Naive B cell (primary cell): Measurements from ENCODE around the gene NT5DC2. TPM values are rescaled to one million over a fixed set of nuclear protein-coding genes. Genes with fewer than 3 reads are reported as not detected.
A peak's percentile ranks its signal among the peaks of the same experiment; 100 is the strongest.

Experiments used
- ATAC-seq, 2 donors: fragments of 150-1000 bp; cut with Tn5 transposase; 2 replicates each; pipeline ENCODE4 v1.10.0; 2021; ENCODE audit warnings: low read depth in 2 of 2, mild to moderate bottlenecking in 2 of 2, moderate library complexity in 2 of 2
- DNase-seq: peaks from one replicate; pipeline ENCODE4 v3.0.0; 2022
- H3K27ac Mint-ChIP-seq, 6 donors: one replicate each; pipeline ENCODE4 v1.8.0; 2020 to 2022; ENCODE audit warnings: mild to moderate bottlenecking in 6 of 6, mixed read lengths in 6 of 6, moderate library complexity in 5 of 6, inconsistent platforms in 2 of 6
- H3K27me3 Mint-ChIP-seq, 3 donors: one replicate each; pipeline ENCODE4 v1.8.0; 2021 to 2022; ENCODE audit warnings: mixed read lengths in 3 of 3, mild to moderate bottlenecking in 1 of 3
- H3K36me3 Mint-ChIP-seq, 2 donors: one replicate each; pipeline ENCODE4 v1.8.0; 2020 to 2022; ENCODE audit warnings: mixed read lengths in 2 of 2, inconsistent platforms in 1 of 2, mild to moderate bottlenecking in 1 of 2
- H3K4me1 Mint-ChIP-seq, 3 donors: one replicate each; pipeline ENCODE4 v1.8.0; 2020 to 2022; ENCODE audit warnings: mixed read lengths in 3 of 3, inconsistent platforms in 1 of 3, mild to moderate bottlenecking in 1 of 3, moderate library complexity in 1 of 3
- H3K4me3 Mint-ChIP-seq, 8 donors: one replicate each; pipeline ENCODE4 v1.8.0; 2020 to 2022; ENCODE audit warnings: mild to moderate bottlenecking in 8 of 8, mixed read lengths in 8 of 8, moderate library complexity in 8 of 8, inconsistent platforms in 2 of 8
- H3K9me3 Mint-ChIP-seq, 7 donors: one replicate each; pipeline ENCODE4 v1.8.0; 2020 to 2022; ENCODE audit warnings: mixed read lengths in 7 of 7, mild to moderate bottlenecking in 5 of 7, inconsistent platforms in 2 of 7, moderate library complexity in 1 of 7
- polyA plus RNA-seq, 6 donors: library from polyadenylated mRNA; unstranded; fragments of 300-500 nt; fragmentation: Illumina TruSeq; gene quantifications; one replicate each; pipeline ENCODE4 v1.2.3, GENCODE V29; 2021; ENCODE audit warnings: low read depth in 6 of 6

Gene NT5DC2
- polyA plus RNA-seq, 6 donors from 2014 or later, result 0.13 to 0.86 TPM; not detected in 4

DNA sequence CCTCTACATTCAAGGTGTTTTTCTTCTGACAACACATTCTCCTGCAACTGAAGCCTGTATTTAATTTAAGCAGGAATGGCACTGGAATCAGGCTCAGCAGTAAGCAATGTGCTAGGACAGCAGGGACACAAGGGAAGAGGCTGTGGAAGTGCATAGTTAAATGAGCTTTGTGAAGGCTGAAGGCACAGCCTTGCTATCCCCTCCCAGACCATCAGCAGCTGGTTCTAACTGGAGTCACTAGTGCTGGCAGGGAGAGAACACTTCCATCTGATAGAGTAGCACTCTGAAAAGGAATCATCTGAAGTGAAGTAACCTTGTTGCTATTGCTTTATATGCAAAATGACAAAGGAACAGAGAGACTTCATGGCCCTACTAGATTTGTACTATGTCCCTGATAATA lies 17.5 kb upstream of the NT5DC2 start:
- peaks cover 0 to 5% (median 0%) of the 10 kb centered on the region in 3 donors for H3K4me1 Mint-ChIP-seq
- DNase-seq (no peak), ATAC-seq (no peak)
- H3K27ac Mint-ChIP-seq, result peak overlapping the region in 2 of 6 donors; percentile 24 to 32
- no peaks in the 10 kb centered on the region for H3K27me3 Mint-ChIP-seq
- no peak overlapping the region for H3K4me3 Mint-ChIP-seq
- no peaks in the 10 kb centered on the region for H3K9me3 Mint-ChIP-seq
- H3K36me3 Mint-ChIP-seq, result peaks cover 4 to 7% of the 10 kb centered on the region in 2 donors

DNA sequence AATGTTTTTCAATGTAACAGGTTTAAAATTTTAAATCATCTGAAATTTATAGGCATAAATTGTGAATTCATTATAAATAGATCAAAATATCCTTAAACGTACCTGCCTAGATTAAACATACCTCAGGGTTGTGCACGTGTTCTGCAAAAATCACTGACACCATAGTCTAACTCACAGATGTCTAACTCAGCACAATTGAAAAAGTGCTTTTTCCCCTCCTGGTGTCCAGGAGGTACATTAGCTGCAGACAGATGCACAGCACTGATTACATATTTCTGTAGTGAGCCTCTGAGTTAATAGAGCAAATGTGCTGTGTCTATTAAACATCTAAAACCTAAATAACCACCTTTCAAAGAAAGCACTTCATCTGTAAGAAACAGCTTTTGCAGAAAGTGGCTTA lies 13.5 kb upstream of the NT5DC2 start:
- no peak overlapping the region for H3K4me3 Mint-ChIP-seq
- DNase-seq (no peak), ATAC-seq (no peak)
- no peaks in the 10 kb centered on the region for H3K9me3 Mint-ChIP-seq
- no peaks in the 10 kb centered on the region for H3K27me3 Mint-ChIP-seq
- H3K36me3 Mint-ChIP-seq, result no peaks in the 10 kb centered on the region
- H3K27ac Mint-ChIP-seq, result no peak overlapping the region
- H3K4me1 Mint-ChIP-seq, result peaks cover 0 to 8% (median 0%) of the 10 kb centered on the region in 3 donors

DNA sequence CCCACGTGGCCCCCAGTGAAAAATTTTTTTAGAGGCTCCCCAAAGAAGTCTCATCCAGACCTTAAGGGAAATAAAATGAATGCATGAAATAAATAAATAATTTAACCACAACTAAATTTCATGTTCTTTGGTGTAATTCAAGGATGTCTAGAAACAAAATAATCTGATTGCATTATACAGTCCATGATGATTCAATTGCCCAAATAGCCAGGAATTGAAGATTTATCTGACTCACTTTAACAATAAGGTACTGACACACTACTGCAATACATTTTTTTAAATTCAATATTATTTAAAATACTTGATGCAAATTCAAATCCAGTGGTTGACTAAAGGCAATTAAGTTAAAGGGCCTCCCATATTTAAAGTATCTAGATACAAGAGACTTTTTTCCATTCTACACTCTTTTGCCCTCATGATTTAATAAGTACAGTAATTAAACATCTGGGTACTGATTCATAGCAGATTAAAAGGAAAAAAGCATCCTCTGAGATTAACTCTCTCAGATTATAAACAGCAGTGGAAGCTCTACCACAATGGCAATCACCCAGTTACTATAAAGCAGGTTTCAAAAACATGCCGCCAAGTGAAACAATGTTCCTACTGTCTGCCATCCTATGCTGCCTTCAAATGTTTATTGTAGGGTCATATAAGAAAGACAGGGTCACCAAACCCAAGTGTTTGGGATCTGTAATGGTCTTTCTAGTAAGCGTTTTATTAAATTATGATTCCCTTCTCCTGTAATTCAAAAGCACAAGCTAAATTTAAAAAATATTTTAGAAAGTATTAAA lies 12.6 kb upstream of the NT5DC2 start:
- ATAC-seq (no peak), DNase-seq (no peak)
- Mint-ChIP-seq H3K9me3 (no peaks in the 10 kb centered on the region), H3K4me1 (peaks cover 0 to 11% (median 0%) of the 10 kb centered on the region in 3 donors), H3K4me3 (no peak overlapping the region), H3K36me3 (no peaks in the 10 kb centered on the region), H3K27ac (peak overlapping the region in 3 of 6 donors; percentile 5 to 37 (median 24)), H3K27me3 (no peaks in the 10 kb centered on the region)

DNA sequence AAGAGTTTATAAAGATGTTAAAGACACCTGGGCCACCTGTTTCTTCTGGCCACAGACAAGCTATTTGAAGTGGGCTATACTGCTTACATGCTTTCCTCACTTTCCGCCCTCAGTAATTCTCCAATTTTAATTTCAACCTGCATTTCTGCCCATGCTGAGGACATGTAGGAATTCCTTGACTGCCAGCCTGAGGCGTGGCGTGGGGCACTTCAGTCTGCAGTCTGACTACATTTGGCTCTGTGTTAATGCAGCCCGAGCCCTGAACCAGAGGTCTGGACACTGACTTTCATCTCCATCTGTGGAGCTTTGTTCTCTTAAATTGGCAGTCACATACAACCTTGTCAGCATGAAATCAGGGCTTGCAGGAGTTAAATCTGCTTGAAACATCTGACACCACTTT lies 11.3 kb upstream of the NT5DC2 start:
- ATAC-seq, result no peak
- no peaks in the 10 kb centered on the region for H3K9me3 Mint-ChIP-seq
- no peaks in the 10 kb centered on the region for H3K36me3 Mint-ChIP-seq
- DNase-seq, result no peak
- peaks cover 0 to 11% (median 0%) of the 10 kb centered on the region in 3 donors for H3K4me1 Mint-ChIP-seq
- peak overlapping the region in 1 of 6 donors; percentile 86 for H3K27ac Mint-ChIP-seq
- no peak overlapping the region for H3K4me3 Mint-ChIP-seq
- no peaks in the 10 kb centered on the region for H3K27me3 Mint-ChIP-seq

DNA sequence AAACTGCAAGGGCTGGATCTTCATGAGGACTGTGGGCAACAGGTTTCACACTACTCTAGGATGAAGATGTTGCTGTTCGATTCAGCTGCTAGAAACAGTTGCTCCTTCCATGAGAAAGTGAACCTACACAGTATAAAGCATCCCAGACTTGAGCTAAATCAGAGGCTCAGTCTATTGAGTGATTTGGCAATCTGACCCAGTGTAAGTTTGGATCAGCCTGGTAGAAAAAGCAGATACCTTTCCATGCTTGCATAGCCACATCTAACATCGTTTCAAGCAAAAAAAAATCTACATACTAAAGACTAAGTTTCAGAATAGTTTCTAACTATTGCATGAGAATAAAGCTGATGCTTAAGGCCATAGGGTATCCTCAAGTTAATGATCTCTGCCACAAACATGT lies 7.4 kb upstream of the NT5DC2 start:
- Mint-ChIP-seq H3K9me3 (no peaks in the 10 kb centered on the region), H3K4me1 (peaks cover 23 to 42% (median 34%) of the 10 kb centered on the region in 3 donors), H3K27ac (peak overlapping the region in 1 of 6 donors; percentile 72), H3K36me3 (peaks cover 0 to 7% of the 10 kb centered on the region in 2 donors), H3K27me3 (no peaks in the 10 kb centered on the region), H3K4me3 (peak overlapping the region in 1 of 8 donors; percentile 57)
- ATAC-seq, result no peak
- no peak for DNase-seq

DNA sequence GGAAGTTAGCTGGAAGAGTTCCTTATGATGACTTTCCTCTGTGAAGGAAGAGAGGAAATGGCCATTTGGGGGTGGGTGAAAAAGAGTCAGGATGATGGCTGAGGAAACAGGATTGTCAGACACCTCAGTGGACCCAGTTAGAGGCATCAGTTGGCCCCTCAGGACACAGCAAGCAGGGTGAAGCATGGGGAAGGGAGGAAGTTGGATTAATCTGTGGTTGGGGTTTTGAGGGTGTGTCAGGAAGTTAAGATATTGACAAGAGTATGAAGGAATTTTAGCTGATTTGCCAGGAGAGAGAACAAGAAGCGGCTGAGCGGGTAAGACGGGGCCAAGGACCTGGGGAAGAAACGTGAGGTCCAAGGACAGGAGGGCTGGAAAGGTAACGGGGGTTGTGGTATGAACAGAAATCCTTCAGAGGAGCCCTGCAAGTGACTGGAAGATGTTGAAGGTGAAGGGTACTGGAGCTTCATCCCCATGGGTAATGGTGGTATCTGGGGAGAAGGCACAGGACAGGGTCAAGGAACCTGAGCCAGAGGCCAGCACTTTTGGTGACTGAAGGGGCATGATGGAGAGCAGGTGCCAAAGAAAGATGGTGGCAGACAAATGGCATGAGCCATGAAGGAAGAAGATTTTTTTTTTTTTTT lies 5.5 kb upstream of the NT5DC2 start:
- no peak for DNase-seq
- H3K36me3 Mint-ChIP-seq, result peaks cover 0 to 7% of the 10 kb centered on the region in 2 donors
- H3K4me1 Mint-ChIP-seq, result peaks cover 27 to 49% (median 42%) of the 10 kb centered on the region in 3 donors
- H3K4me3 Mint-ChIP-seq, result peak overlapping the region in 4 of 8 donors; percentile 5 to 92 (median 32)
- no peak for ATAC-seq
- H3K27me3 Mint-ChIP-seq, result no peaks in the 10 kb centered on the region
- H3K27ac Mint-ChIP-seq, result peak overlapping the region in 5 of 6 donors; percentile 1 to 97 (median 90)
- no peaks in the 10 kb centered on the region for H3K9me3 Mint-ChIP-seq

DNA sequence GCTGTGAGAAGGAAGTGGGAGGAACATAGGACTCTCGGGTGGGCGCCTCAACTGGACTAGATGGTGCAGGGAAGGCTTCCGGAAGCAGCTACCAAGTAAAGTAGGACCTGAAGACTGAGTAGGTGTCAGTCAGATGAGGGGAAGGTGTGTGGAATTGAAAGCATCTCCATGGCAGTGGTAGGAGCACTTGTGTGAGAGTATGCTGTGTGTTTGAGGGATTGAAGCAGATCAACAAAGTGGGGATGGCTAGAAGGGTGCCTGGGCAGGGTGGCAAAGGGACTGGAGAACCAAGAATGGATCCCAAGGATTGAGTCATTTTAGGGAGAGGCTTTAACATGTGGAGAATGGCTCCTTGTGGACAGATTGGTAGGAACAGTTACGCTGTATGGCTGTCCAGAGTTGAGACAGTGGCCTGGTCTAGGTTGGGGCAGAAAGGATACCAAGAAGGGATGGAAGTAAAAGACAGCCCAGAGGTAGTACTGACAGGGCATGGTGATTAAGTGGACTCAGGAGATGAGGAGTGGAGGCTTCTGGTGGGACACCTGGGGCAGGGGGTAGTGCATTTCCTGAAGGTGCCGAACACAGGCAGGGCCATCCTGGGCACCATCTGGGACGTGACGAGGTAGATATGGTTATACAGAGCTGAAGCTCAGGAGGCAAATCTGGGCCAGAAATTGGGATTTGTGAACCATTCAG lies 4.2 kb upstream of the NT5DC2 start:
- peak overlapping the region; percentile 15 to 100 (median 100) for H3K27ac Mint-ChIP-seq
- H3K9me3 Mint-ChIP-seq, result no peaks in the 10 kb centered on the region
- peaks cover 0 to 7% of the 10 kb centered on the region in 2 donors for H3K36me3 Mint-ChIP-seq
- H3K27me3 Mint-ChIP-seq, result no peaks in the 10 kb centered on the region
- ATAC-seq, result no peak
- DNase-seq, result no peak
- peaks cover 27 to 45% (median 43%) of the 10 kb centered on the region in 3 donors for H3K4me1 Mint-ChIP-seq
- H3K4me3 Mint-ChIP-seq, result peak overlapping the region; percentile 92 to 100 (median 97)

DNA sequence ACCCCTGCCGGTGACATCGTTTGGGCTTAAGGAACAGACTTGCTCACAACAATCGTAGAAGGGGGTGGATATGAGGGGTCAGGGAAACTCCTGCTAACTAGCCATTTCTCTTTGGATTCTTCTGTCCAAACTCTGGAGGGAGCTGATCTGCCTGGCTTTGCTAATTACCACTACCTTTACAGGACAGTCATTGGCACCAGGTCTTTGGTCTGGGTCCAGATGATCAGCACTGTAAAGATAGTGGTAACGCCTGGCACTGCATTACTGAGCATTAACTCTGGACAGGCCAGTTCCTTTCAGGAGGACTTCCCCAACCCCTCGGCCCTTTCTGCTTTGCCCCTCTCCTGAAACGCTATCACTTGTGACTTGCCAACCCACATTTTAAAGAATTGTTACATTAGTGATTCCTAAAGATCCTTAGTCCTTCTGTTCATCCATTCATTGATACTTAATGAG lies 3.5 kb upstream of the NT5DC2 start:
- no peak for ATAC-seq
- no peaks in the 10 kb centered on the region for H3K9me3 Mint-ChIP-seq
- DNase-seq, result no peak
- H3K4me3 Mint-ChIP-seq, result peak overlapping the region; percentile 92 to 100 (median 97)
- peaks cover 0 to 6% (median 0%) of the 10 kb centered on the region in 3 donors for H3K27me3 Mint-ChIP-seq
- H3K27ac Mint-ChIP-seq, result peak overlapping the region; percentile 97 to 100 (median 100)
- H3K36me3 Mint-ChIP-seq, result peaks cover 0 to 7% of the 10 kb centered on the region in 2 donors
- H3K4me1 Mint-ChIP-seq, result peaks cover 33 to 50% (median 50%) of the 10 kb centered on the region in 3 donors

DNA sequence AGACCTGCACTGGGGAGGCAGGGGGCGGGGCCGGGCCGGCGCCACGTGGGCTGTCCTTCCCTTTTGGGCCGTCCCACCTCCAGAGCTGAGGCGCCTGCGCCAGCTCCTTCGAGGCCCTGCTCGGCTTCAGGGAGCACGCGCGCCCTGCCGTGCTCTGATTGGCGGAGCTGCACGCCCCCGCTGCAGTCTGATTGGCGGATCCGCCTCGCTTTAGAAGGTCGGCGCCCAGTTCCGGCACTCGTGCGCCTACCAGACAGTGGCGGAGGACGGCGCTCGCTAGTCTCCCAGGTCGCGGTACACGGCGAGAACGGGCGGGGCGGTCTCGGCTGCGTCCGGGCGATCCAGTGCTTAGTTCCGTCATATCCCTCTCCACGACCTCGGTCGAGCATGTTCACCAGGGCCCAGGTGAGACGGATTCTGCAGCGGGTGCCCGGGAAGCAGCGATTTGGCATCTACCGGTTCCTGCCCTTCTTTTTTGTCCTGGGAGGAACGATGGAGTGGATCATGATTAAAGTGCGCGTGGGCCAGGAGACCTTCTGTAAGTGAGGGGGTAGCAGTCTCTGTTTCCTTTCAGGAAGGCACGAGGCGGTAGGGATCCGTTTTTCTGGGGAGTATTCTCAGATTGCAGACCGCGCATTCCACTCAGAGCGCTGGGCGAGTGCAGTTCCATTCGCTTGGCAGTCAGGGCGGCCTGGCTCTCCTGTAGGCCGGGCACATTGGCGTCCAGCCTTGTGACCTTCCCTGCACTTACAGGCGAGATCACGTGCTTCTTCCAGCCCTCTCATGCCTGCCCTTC lies 2.9 kb upstream of the NT5DC2 start, which contains the start of gene UQCC5:
Gene UQCC5 (plus strand): TSS at position 237 of the 796 bp plus-strand sequence. CDS start 151 bp downstream, at position 388.
- Mint-ChIP-seq H3K4me1 (peaks cover 33 to 51% (median 50%) of the 10 kb centered on the region in 3 donors), H3K27me3 (peaks cover 0 to 6% (median 0%) of the 10 kb centered on the region in 3 donors)

DNA sequence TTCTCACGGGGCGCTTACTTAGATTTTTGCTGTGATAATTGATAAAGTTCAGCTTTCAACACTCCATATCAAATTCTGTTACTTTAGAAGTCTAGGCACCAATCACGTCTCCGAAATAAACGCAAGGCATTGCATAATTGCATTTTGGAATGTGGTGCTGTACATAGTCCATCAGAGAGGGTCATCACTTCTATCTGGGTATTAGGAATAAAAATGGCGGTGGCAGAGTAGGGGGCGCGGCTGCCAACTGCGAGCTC lies 2.4 kb upstream of the NT5DC2 start:
- Mint-ChIP-seq H3K9me3 (no peaks in the 10 kb centered on the region), H3K4me3 (peak overlapping the region; percentile 92 to 100 (median 97)), H3K27ac (peak overlapping the region; percentile 97 to 100 (median 100)), H3K27me3 (peaks cover 0 to 6% (median 0%) of the 10 kb centered on the region in 3 donors), H3K36me3 (peaks cover 0 to 7% of the 10 kb centered on the region in 2 donors), H3K4me1 (peaks cover 33 to 51% (median 50%) of the 10 kb centered on the region in 3 donors)
- ATAC-seq (no peak), DNase-seq (no peak)

More for the DNA sequence above, 2.9 kb upstream of the NT5DC2 start, which contains the start of gene UQCC5:
- ATAC-seq, result peak; percentile 88 to 89
- H3K9me3 Mint-ChIP-seq, result no peaks in the 10 kb centered on the region
- peak; percentile 98 for DNase-seq
- peak within 1 kb of the TSS; percentile 97 to 100 (median 100) for H3K27ac Mint-ChIP-seq
- peak within 1 kb of the TSS; percentile 92 to 100 (median 97) for H3K4me3 Mint-ChIP-seq
- H3K36me3 Mint-ChIP-seq, result peaks cover 0 to 7% of the 10 kb centered on the region in 2 donors

DNA sequence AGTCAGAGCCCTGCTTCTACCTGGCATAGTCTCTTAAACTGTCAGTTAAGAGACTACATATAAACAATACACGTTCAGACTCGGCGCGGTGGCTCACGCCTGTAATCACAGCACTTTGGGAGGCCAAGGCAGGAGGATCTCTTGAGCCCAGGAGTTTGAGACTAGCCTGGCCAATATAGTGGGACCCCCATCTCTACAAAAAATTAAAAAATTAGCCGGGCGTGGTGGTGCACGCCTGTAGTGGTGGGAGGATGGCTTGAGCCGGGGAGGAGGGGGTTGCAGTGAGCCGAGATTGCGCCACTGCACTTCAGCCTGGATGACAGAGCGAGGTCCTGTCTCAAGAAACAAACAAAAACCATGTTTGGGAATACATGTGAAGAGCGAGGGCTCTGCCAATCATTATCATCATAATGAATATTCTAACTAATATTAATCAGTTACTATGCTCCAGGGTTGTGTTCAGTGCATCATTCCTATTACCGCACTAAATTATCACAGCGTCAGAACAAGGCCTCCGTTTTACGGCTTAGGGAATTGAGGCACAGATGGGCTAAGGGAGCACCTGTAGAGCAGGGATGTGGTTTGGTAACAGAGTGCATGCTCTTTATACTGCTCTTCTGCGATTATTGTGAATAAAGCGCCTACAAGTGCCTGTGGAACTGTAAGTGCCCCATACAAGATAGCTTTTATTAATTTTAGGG lies 1.9 kb upstream of the NT5DC2 start:
- H3K27me3 Mint-ChIP-seq, result peaks cover 0 to 6% (median 0%) of the 10 kb centered on the region in 3 donors
- no peak for ATAC-seq
- H3K4me3 Mint-ChIP-seq, result peak overlapping the region in 7 of 8 donors; percentile 92 to 100 (median 97)
- H3K36me3 Mint-ChIP-seq, result peaks cover 0 to 7% of the 10 kb centered on the region in 2 donors
- DNase-seq, result no peak
- no peaks in the 10 kb centered on the region for H3K9me3 Mint-ChIP-seq
- peaks cover 33 to 51% (median 50%) of the 10 kb centered on the region in 3 donors for H3K4me1 Mint-ChIP-seq
- H3K27ac Mint-ChIP-seq, result peak overlapping the region in 5 of 6 donors; percentile 77 to 100 (median 99)
